Activated CD8-positive, alpha-beta memory T cell treated with anti-CD3 and anti-CD28 coated beads, Interleukin-2, amount 50 U/mL, for 1 hour (primary cell): ENCODE measurements around the gene DDRGK1.
"Not testable (repeated sequence)": the region's sequence is repeated elsewhere in the genome, so short reads cannot be mapped to it uniquely, and the experiment has no call there.

Experiments
- DNase-seq: peaks from one replicate; pipeline ENCODE4 v3.0.0-alpha.2; 2020; ENCODE audit errors: extremely low read depth

DDRGK1 gene

GRCh38 chr20:3215359-3215917, 11.0 kb upstream of the DDRGK1 start:
- DNase-seq = not testable (repeated sequence)

GRCh38 chr20:3213226-3213625, 8.7 kb upstream of the DDRGK1 start:
- DNase-seq = no peak

GRCh38 chr20:3210346-3210745, 5.9 kb upstream of the DDRGK1 start:
- DNase-seq = no peak

GRCh38 chr20:3209946-3210317, 5.5 kb upstream of the DDRGK1 start:
- no peak for DNase-seq

- no peak for DNase-seq
Observed at GRCh38 chr20:3209257-3209945, 4.9 kb upstream of the DDRGK1 start, which contains the start of gene ITPA. Gene ITPA (plus strand): TSS chr20:3209498. CDS start chr20:3209552, 54 bp downstream.

- DNase-seq = no peak
Observed at GRCh38 chr20:3208786-3209256, 4.3 kb upstream of the DDRGK1 start.

- DNase-seq = no peak
Observed at GRCh38 chr20:3203315-3204123, 963 bp downstream of the DDRGK1 start.

GRCh38 chr20:3202965-3203314, 1.5 kb downstream of the DDRGK1 start:
- no peak for DNase-seq

- no peak for DNase-seq
Observed at GRCh38 chr20:3199976-3200755, 4.3 kb downstream of the DDRGK1 start.

- no peak for DNase-seq
Observed at GRCh38 chr20:3199206-3199605, 5.3 kb downstream of the DDRGK1 start.

- DNase-seq = no peak
Observed at GRCh38 chr20:3195590-3196237, 8.8 kb downstream of the DDRGK1 start.

- DNase-seq = no peak
Observed at GRCh38 chr20:3194617-3195280, 9.7 kb downstream of the DDRGK1 start.

GRCh38 chr20:3193806-3194616, 10.5 kb downstream of the DDRGK1 start:
- no peak for DNase-seq

- DNase-seq = no peak
Observed at GRCh38 chr20:3192226-3193015, 12.1 kb downstream of the DDRGK1 start.

- no peak for DNase-seq
Observed at GRCh38 chr20:3190681-3191111, 13.8 kb downstream of the DDRGK1 start.

GRCh38 chr20:3189561-3190131, 14.8 kb downstream of the DDRGK1 start:
- no peak for DNase-seq

GRCh38 chr20:3188823-3189413, 15.6 kb downstream of the DDRGK1 start:
- no peak for DNase-seq

GRCh38 chr20:3187861-3188260, 16.6 kb downstream of the DDRGK1 start:
- not testable (repeated sequence) for DNase-seq
